Inferior parietal cortex (tissue), 1 donor: Measurements from ENCODE around the gene PTPRN2.

Experiments
- DNase-seq: peaks from one replicate; pipeline ENCODE4 v3.0.0-alpha.2; 2016; ENCODE audit errors: extremely low spot score

The PTPRN2 gene

GRCh38 chr7:157818701-157819454 is 768.7 kb downstream of the PTPRN2 start:
- DNase-seq: no peak

DNA sequence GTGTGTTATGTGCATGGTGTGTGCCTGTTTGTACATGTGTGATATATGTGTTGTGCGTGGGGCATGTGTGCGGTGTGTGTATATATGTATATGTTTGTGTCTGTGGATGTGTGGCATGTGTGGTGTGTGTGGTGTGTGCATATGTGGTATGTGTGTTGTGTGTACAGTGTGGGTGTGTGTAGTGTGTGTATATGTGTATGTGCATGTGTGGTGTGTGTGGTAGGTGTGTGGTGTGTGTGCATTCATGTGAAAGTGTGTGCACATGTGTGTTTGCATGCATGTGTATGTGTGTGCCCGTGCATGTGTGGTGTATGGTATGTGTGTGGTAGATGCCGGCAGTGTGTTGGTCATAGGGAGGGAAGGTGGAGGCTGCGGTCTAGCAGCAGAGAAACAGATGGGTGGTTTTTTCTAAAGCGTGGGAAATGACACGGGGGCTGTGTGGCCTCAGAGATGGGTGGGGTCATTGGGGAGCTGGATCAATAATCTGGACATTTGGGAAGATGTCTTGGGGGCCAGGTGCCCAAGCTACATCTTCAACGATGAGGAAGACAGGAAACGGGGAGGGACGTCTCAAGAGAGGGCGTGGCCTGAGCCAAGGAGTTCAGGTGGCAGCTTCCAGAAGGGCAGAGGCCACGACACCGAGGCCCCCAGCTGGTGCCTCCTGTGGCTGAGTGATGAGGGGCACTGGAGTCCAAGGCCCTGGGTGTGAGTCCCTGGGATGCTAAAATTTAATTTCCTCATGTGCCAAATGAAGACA is 769.5 kb downstream of the PTPRN2 start:
- DNase-seq: no peak

- no peak for DNase-seq
Measured at GRCh38 chr7:157817433-157817832, 770.2 kb downstream of the PTPRN2 start.

DNA sequence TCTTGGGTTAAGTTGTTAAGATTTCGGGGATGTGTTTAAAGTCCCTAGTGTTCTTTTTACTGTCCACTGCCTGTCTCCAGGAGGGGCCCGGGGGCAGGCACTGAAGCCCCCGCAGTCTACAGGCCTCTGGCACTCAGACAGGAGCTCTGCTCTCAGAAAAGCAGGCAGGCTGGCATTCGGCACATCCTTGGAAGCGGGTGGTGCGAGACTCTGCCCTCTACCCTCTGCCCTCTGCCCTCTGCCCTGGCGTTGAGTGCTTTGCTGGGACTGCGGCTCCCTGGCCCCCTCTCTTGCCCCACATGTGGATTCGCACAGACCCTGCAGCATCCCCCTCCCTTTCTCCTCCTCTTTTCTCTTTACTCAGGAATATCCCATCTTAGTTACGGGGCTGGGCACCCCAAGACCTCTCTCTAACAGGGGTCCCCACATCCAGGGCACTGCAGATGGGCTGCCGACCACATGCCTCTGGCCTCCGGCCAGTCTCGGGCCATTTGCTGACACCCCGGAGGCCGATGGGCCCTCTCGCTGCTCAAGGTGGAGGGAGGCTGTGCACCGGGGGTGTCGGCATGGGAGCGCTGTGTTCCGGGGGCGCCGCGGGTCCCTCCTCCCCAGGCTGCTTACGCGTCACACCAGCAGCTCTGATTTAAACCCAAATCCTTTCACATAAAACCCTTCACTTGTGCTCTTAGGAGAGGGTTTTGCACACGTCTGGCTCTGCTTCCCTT is 770.9 kb downstream of the PTPRN2 start:
- DNase-seq: no peak

GRCh38 chr7:157816086-157816485 is 771.5 kb downstream of the PTPRN2 start:
- no peak for DNase-seq

GRCh38 chr7:157815706-157816022 is 772.0 kb downstream of the PTPRN2 start:
- DNase-seq: no peak

DNA sequence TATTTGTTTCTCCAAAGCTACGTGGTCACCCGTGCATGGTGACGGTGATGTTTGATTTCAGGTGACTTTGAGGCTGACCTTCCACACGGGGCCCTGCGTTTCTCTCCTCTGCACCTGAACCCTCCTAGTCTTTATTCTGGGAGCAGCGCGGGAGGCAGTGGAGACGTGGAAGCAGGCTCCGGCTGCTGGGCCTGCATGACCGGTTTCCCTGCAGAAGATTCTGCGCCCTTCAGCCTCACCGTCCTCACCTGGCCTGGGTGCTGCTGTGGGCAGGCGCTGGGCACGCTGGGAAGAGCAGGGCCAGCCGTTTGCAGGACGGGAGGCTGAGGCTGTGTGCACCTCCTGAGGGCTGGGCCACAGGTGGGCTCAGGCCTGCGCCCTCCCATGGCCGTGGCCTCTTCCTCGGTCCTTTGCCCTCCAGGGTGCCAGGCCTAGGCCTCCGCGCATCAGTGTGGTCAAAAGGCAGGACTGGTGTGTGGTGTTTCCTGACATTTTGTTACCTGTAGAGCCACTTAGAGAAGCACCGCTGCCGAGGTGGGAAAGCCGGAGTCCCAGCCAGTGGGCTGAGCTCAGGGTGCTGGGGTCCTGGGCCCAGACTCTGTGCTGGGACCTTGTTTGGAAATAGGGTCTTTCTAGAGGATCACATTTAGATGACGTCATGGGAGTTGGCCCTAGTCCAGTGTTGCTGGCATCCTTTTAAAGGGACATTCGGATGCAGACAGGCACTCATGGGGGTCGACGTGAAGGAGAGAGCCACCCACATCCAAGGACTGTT is 772.5 kb downstream of the PTPRN2 start:
- no peak for DNase-seq

- DNase-seq: no peak
Measured at GRCh38 chr7:157813741-157814661, 773.6 kb downstream of the PTPRN2 start.

DNA sequence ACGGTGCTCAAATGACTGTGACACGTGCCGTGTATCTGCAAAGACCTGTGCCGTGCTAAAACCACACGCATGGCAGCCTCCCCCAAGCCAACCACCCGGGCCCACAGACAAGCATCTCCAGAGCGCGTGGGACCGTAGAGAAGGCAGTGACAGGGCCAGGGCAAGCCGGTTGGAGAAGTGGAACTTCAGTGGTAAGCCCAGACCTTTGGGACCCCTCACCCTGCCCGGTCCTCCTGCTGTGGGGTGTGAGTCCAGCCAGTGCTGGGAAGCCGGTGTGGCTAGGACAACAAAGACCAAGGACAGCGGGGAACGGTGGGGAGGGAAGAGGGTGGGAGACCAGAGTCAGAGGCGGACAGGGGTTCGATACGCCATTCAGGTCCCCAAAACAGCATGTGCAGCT is 774.6 kb downstream of the PTPRN2 start:
- DNase-seq: no peak

- no peak for DNase-seq
Measured at GRCh38 chr7:157811946-157812345, 775.7 kb downstream of the PTPRN2 start.

DNA sequence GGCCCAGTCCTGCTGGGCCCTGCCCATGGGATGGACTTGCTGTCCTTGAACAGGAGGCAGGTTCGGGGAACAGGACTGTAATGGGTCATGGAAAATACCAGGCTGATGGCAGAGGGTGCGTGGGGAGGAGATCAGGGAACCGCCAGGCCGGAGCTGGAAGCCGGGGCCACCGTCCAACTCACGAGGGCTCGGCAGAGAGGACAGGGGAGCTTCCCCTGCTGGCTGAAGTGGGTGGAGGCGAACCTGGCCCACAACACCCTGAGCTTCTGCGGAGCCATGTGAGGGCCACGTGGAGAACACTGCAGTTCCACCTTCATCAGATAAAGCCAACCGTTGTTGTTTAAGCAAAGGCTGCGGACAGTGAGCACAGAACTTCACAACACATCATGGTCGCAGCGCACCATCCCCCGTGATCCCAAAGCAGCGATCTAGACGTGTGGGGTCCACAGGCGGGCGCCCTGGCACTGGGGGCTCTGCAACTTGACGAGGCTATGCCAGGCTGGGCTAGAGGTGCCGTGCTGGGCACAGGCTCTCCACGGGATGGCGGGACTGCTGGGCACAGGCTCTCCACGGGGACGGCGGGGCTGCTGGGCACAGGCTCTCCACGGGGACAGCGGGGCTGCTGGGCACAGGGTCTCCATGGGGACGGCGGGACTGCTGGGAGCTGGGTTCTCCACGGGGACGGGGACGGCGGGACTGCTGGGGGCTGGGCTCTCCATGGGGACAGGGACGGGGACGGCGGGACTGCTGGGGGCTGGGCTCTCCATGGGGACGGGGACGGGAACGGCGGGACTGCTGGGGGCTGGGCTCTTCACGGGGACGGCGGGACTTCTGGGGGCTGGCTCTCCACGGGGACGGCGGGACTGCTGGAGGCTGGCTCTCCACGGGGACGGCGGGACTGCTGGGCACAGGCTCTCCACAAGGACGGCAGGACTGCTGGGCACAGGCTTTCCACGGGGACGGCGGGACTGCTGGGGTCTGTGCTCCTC is 777.5 kb downstream of the PTPRN2 start:
- no peak for DNase-seq

- no peak for DNase-seq
Measured at GRCh38 chr7:157809154-157809862, 778.3 kb downstream of the PTPRN2 start.

- DNase-seq: no peak
Measured at GRCh38 chr7:157808042-157808441, 779.6 kb downstream of the PTPRN2 start.

GRCh38 chr7:157807510-157807909 is 780.1 kb downstream of the PTPRN2 start:
- DNase-seq: no peak

- DNase-seq: no peak
Measured at GRCh38 chr7:157806711-157807110, 780.9 kb downstream of the PTPRN2 start.

- no peak for DNase-seq
Measured at GRCh38 chr7:157805713-157806112, 781.9 kb downstream of the PTPRN2 start.

DNA sequence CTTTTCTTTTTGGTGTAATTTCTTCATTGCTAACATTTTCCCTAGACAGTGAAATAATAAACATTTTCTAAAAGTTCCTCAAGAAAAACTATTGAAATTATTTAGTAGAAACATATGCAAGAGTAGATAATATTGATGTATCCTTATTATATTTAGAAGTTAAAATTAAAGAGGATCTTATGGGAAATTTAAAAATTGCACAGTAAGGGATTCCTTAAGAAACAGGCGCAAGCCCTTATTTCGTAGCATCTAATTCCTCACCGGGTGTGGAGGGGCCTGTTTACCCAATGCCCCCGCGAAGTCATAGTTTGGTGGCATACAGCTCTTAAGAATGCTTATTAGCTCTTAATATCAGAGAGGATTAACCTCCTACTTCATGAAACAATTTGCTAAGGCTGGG is 783.7 kb downstream of the PTPRN2 start:
- DNase-seq: no peak

- DNase-seq: no peak
Measured at GRCh38 chr7:157801971-157802675, 785.5 kb downstream of the PTPRN2 start.
